PC-3 (cell line): Measurements from ENCODE around the gene C22orf39.

Source experiments
- CTCF ChIP-seq: fragments of 300-600 bp; sonication (generic); conservative IDR thresholded peaks from 2 replicates; pipeline ENCODE4 v1.5.1; 2017; ENCODE audit warnings: antibody characterized with exemption, low read depth, mild to moderate bottlenecking, low read length
- EZH2 ChIP-seq: fragments of 300-600 bp; sonication (generic); IDR thresholded peaks from one replicate; pipeline ENCODE4 v1.6.1; 2017; ENCODE audit warnings: antibody characterized with exemption, mild to moderate bottlenecking, low read length; ENCODE audit not compliant: unreplicated experiment
- EZH2phosphoT487 ChIP-seq: fragments of 300-600 bp; sonication (generic); IDR thresholded peaks from 2 replicates; pipeline ENCODE4 v1.6.1; 2018; ENCODE audit warnings: mild to moderate bottlenecking, antibody characterized with exemption, low read length, borderline replicate concordance

- TF ChIP-seq CTCF, result no peak
- TF ChIP-seq EZH2, result no peak
- no peak for TF ChIP-seq EZH2phosphoT487
Measured at GRCh38 chr22:19429950-19430889, 17.3 kb downstream of the C22orf39 start.
